Measurements from ENCODE around the gene CCSAP. TPM values are rescaled to one million over a fixed set of nuclear protein-coding genes. Genes with fewer than 3 reads are reported as not detected.

Gene CCSAP
- total and polyA plus RNA-seq, 2 of the 4 experiments (the other 2 are of a cell fraction), result 2.3 to 3.8 TPM

DNA sequence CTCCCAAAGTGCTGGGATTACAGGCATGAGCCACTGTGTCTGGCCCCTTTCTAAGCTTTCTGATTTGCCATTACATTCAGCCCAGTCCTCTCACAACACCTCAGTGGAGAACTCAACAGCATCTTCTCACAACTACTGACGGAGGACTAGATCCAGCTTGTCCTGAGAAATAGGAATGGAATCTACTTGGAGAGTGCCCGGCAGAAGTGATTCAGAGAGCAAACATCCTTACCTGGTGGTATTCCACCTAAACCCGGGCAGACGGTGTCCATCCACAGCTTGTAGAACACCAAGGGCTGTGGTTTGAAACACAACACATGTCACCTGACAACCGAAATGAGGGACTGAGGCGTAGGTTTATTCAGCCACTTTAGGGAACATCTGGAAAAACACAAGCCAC lies 28.8 kb upstream of the CCSAP start:
- H2AFZ ChIP-seq (replicated peaks; ENCODE audit: low read length, poor library complexity), result no peak overlapping the region
- no peak overlapping the region for H2AK5ac ChIP-seq (ENCODE audit: low read depth, low read length)
- no peak overlapping the region for H3K27ac ChIP-seq (ENCODE audit: insufficient read depth, low read length)
- no peak overlapping the region for H3K23ac ChIP-seq (ENCODE audit: low read depth, low read length)
- intact Hi-C loops (cut with micrococcal nuclease), result no loop called here
- peaks cover 13% of the 10 kb centered on the region for H3K27me3 ChIP-seq (ENCODE audit: control insufficient read depth, insufficient read depth, low read length)
- no peak overlapping the region for H2BK15ac ChIP-seq (ENCODE audit: low read depth, low read length)
- H3K9ac ChIP-seq (ENCODE audit: low read depth, low read length), result no peak overlapping the region
- WGBS, 2 experiments (ENCODE audit: extremely low coverage in 2 of 2, insufficient read length in 1 of 2), result 43% methylated on average over 3 of the region's 6 CpGs; no CpG with 5 or more reads in 1 of the 2 experiments
- dilution Hi-C loops (cut with HindIII; ENCODE audit: low sequenced_read_pairs, unreplicated experiment), result no loop called here
- H4K91ac ChIP-seq (ENCODE audit: insufficient read depth, low read depth, low read length), result no peak overlapping the region
- H3K4ac ChIP-seq (ENCODE audit: low read depth, low read length), result no peak overlapping the region
- H2BK20ac ChIP-seq (ENCODE audit: low read depth, low read length), result no peak overlapping the region
- in situ Hi-C loops (cut with MboI; ENCODE audit: low sequenced_read_pairs), result no loop called here
- DNase-seq (no peak), ATAC-seq (ENCODE audit: low read depth) (no peak)
- no peaks in the 10 kb centered on the region for H3K9me3 ChIP-seq (ENCODE audit: control insufficient read depth, insufficient read depth, low read length)
- H4K5ac ChIP-seq (ENCODE audit: low read depth, low read length), result no peak overlapping the region
- H2BK5ac ChIP-seq (ENCODE audit: low read depth, low read length, poor library complexity, severe bottlenecking), result no peak overlapping the region
- POLR2A ChIA-PET (ENCODE audit: unreplicated experiment), result no interaction called here
- CTCF ChIA-PET, result interaction anchor here (0.6 kb wide), 1 partner anchor 120 kb away, joined by 5 read pairs; no protein-coding TSS in a partner anchor
- no peak overlapping the region for H3K4me3 ChIP-seq (ENCODE audit: insufficient read depth, low read depth, low read length)
- H3K9me1 ChIP-seq (ENCODE audit: insufficient read depth, low read length), result no peaks in the 10 kb centered on the region
- TF ChIP-seq CHD1 (IDR thresholded peaks at IDR 0.05; ENCODE audit: low read depth, low read length), result no peak
- no peak for TF ChIP-seq RCOR1 (IDR thresholded peaks at IDR 0.05; ENCODE audit: insufficient replicate concordance, low read length)
- TF ChIP-seq RAD21 (IDR thresholded peaks at IDR 0.05; ENCODE audit: low read length), result no peak
- no peak for TF ChIP-seq NFE2L2 (IDR thresholded peaks at IDR 0.05; ENCODE audit: low read depth, low read length)
- TF ChIP-seq MAZ (IDR thresholded peaks at IDR 0.05; ENCODE audit: borderline replicate concordance, low read depth, low read length), result no peak
- no peak for TF ChIP-seq SMC3 (IDR thresholded peaks at IDR 0.05; ENCODE audit: low read depth, low read length)
- TF ChIP-seq MXI1 (IDR thresholded peaks at IDR 0.05; ENCODE audit: borderline replicate concordance, low read depth, low read length), result no peak
- no peak for TF ChIP-seq RFX5 (IDR thresholded peaks at IDR 0.05; ENCODE audit: low read depth, low read length)
- TF ChIP-seq, protein P1, sequence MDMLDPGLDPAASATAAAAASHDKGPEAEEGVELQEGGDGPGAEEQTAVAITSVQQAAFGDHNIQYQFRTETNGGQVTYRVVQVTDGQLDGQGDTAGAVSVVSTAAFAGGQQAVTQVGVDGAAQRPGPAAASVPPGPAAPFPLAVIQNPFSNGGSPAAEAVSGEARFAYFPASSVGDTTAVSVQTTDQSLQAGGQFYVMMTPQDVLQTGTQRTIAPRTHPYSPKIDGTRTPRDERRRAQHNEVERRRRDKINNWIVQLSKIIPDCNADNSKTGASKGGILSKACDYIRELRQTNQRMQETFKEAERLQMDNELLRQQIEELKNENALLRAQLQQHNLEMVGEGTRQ (IDR thresholded peaks at IDR 0.05; ENCODE audit: low read depth, low read length), result no peak
- no peak for TF ChIP-seq FOS (IDR thresholded peaks at IDR 0.05; ENCODE audit: low read depth, low read length)
- H3K14ac ChIP-seq (replicated peaks; ENCODE audit: low read depth, low read length), result no peak overlapping the region
- no peak overlapping the region for H3K4me2 ChIP-seq (ENCODE audit: low read depth, low read length)
- no peaks in the 10 kb centered on the region for H3K4me1 ChIP-seq (ENCODE audit: control insufficient read depth, insufficient read depth, low read length)
- H3K36me3 ChIP-seq (ENCODE audit: control insufficient read depth, insufficient read depth, low read length), result no peaks in the 10 kb centered on the region
- H3K79me1 ChIP-seq (ENCODE audit: low read depth in 1 of 2, low read length in 2 of 2), result no peaks in the 10 kb centered on the region
- no peaks in the 10 kb centered on the region for H4K20me1 ChIP-seq (ENCODE audit: insufficient read depth, low read length)
- H3K18ac ChIP-seq (ENCODE audit: low read depth, low read length), result no peak overlapping the region
- H2AK9ac ChIP-seq (replicated peaks; ENCODE audit: low read depth, low read length, poor library complexity), result no peak overlapping the region
- BruUV-seq (replicated peaks), result no TSS peak
- H4K8ac ChIP-seq (ENCODE audit: low read depth in 2 of 2, low read length in 2 of 2), result no peak overlapping the region
- no peak overlapping the region for H3K56ac ChIP-seq (ENCODE audit: extremely low read depth, insufficient read depth, low read length)
- no peak overlapping the region for H2BK120ac ChIP-seq (ENCODE audit: low read depth, low read length)

Measured in IMR-90 (cell line).